ENCODE results near the gene BCL3. TPM values are rescaled to one million over a fixed set of nuclear protein-coding genes. Genes with fewer than 3 reads are reported as not detected.

Gene BCL3
- total and polyA plus RNA-seq, 2 experiments from 2014 or later: 1.4 to 4.1 TPM

- no peak for TF ChIP-seq EZH2 (IDR thresholded peaks at IDR 0.05; ENCODE audit: low read depth, unreplicated experiment)
- TF ChIP-seq CREB1 (CRISPR knock-in tag; IDR thresholded peaks at IDR 0.05; ENCODE audit: low read depth): no peak
- TF ChIP-seq EZH2phosphoT487 (IDR thresholded peaks at IDR 0.05; ENCODE audit: unreplicated experiment): no peak
- no peak for TF ChIP-seq CTCF (conservative IDR thresholded peaks at IDR 0.05; ENCODE audit: low read depth in 2 of 2)
- TF ChIP-seq ETS1 (IDR thresholded peaks at IDR 0.05): no peak
- TF ChIP-seq NANOG (IDR thresholded peaks at IDR 0.05; ENCODE audit: borderline replicate concordance): no peak
- no peak for TF ChIP-seq REST (IDR thresholded peaks at IDR 0.05; ENCODE audit: unreplicated experiment)
Observed at GRCh38 chr19:44776402-44777096, 28.0 kb downstream of the BCL3 start (continued).

GRCh38 chr19:44777715-44778347 is 29.3 kb downstream of the BCL3 start, which contains the start of gene CBLC:
CBLC (plus strand) TSS chr19:44777890; CDS start chr19:44777932, 42 bp downstream.
- DNase-seq (ENCODE audit: low spot score): peak; percentile 99
- peaks cover 11% of the 10 kb centered on the region for H3K27me3 Mint-ChIP-seq (ENCODE audit: insufficient read depth, low read depth, poor library complexity)
- Histone ChIP-seq H3K27me3 (ENCODE audit: insufficient read depth) (no peaks in the 10 kb centered on the region), H3K36me3 (ENCODE audit: insufficient read depth) (no peaks in the 10 kb centered on the region), H3K4me3 (peak within 1 kb of the TSS; percentile 89), H2AFZ (peak within 1 kb of the TSS; percentile 91), H3K4me2 (peak within 1 kb of the TSS; percentile 88), H3F3A (replicated peaks; ENCODE audit: low read depth) (0 out of 2 replicates have a peak, but pooled peaks cover 9% of the 10 kb centered on the region), H3K9me2 (ENCODE audit: insufficient read depth) (no peaks in the 10 kb centered on the region), H3K79me2 (replicated peaks; ENCODE audit: insufficient read depth) (no peaks in the 10 kb centered on the region), H4K20me1 (replicated peaks; ENCODE audit: insufficient read depth) (no peaks in the 10 kb centered on the region; the same call in none of the 2 replicates), H3K4me1 (ENCODE audit: insufficient read depth) (peaks cover 9% of the 10 kb centered on the region; the same call in 1 of the 2 replicates), H3K27ac (ENCODE audit: low read depth) (peak within 1 kb of the TSS; percentile 59; the same call in 1 of the 2 replicates)
- H3K4me1 Mint-ChIP-seq: peaks cover 4% of the 10 kb centered on the region
- no peak within 1 kb of the TSS for H3K27ac Mint-ChIP-seq
- peak; percentile 98 for ATAC-seq
- no peaks in the 10 kb centered on the region for H3K9me3 Mint-ChIP-seq
- H3K4me3 Mint-ChIP-seq: peak within 1 kb of the TSS; percentile 58; the same call in 2 of the 3 replicates
- H3K36me3 Mint-ChIP-seq (ENCODE audit: low read depth): no peaks in the 10 kb centered on the region
- TF ChIP-seq ZNF331 (CRISPR knock-in tag; IDR thresholded peaks at IDR 0.05; ENCODE audit: low read depth) (no peak), CTCF (conservative IDR thresholded peaks at IDR 0.05; ENCODE audit: low read depth in 2 of 2) (peak in 1 of 2 experiments; percentile 27; a peak in 3 of 4 replicates), EZH2 (IDR thresholded peaks at IDR 0.05; ENCODE audit: low read depth, unreplicated experiment) (no peak), POLR2AphosphoS5 (IDR thresholded peaks at IDR 0.05; ENCODE audit: low read depth) (peak; percentile 89), ETS1 (IDR thresholded peaks at IDR 0.05) (0 out of 2 replicates have a peak, but pooled peaks have one; percentile 11)

Measured in GM23338 (cell line).